Mesothelial cell of epicardium (in vitro differentiated cells): ENCODE results near the gene BRPF3. TPM values are rescaled to one million over a fixed set of nuclear protein-coding genes. Genes with fewer than 3 reads are reported as not detected.

Experiments
- DNase-seq, 2 experiments: peaks; one replicate each; pipeline ENCODE4 v3.0.0; 2021; ENCODE audit warnings: low spot score in 2 of 2; ENCODE audit not compliant: unreplicated experiment in 2 of 2
- H3K27ac Mint-ChIP-seq: 2 replicates; pipeline ENCODE4 v1.8.0; 2021; ENCODE audit warnings: mixed read lengths
- H3K27me3 Mint-ChIP-seq: 2 replicates; pipeline ENCODE4 v1.8.0; 2021; ENCODE audit warnings: low read depth, mixed read lengths
- H3K36me3 Mint-ChIP-seq: 2 replicates; pipeline ENCODE4 v1.8.0; 2021; ENCODE audit warnings: mixed read lengths
- H3K4me1 Mint-ChIP-seq: 2 replicates; pipeline ENCODE4 v1.8.0; 2021; ENCODE audit warnings: mixed read lengths
- H3K4me3 Mint-ChIP-seq: 2 replicates; pipeline ENCODE4 v1.8.0; 2021; ENCODE audit warnings: mild to moderate bottlenecking, moderate library complexity, mixed read lengths
- H3K9me3 Mint-ChIP-seq: 2 replicates; pipeline ENCODE4 v1.8.0; 2021; ENCODE audit warnings: mixed read lengths
- CTCF ChIP-seq: fragments of 200-600 bp; sonication (generic); IDR thresholded peaks from one replicate; pipeline ENCODE4 v1.5.0; 2021; ENCODE audit warnings: antibody characterized with exemption; ENCODE audit not compliant: unreplicated experiment
- total RNA-seq: library from RNA; stranded (reverse); gene quantifications from 3 replicates; pipeline ENCODE4 v1.2.1, GENCODE V29; 2021

Gene BRPF3
- total RNA-seq, 1 donor from 2014 or later: 54.1 TPM

GRCh38 chr6:36177166-36177565, 19.4 kb upstream of the BRPF3 start:
- Mint-ChIP-seq H3K27me3 (no peaks in the 10 kb centered on the region), H3K9me3 (peaks cover 29% of the 10 kb centered on the region), H3K4me1 (no peaks in the 10 kb centered on the region), H3K27ac (no peak overlapping the region), H3K4me3 (no peak overlapping the region), H3K36me3 (peaks cover 16% of the 10 kb centered on the region)
- TF ChIP-seq CTCF: no peak
- no peak for DNase-seq

GRCh38 chr6:36178544-36178943, 18.0 kb upstream of the BRPF3 start:
- Mint-ChIP-seq H3K36me3 (peaks cover 16% of the 10 kb centered on the region), H3K27ac (no peak overlapping the region), H3K9me3 (peaks cover 42% of the 10 kb centered on the region), H3K4me1 (no peaks in the 10 kb centered on the region), H3K4me3 (no peak overlapping the region), H3K27me3 (no peaks in the 10 kb centered on the region)
- no peak for TF ChIP-seq CTCF
- DNase-seq: no peak

- Mint-ChIP-seq H3K9me3 (peaks cover 42% of the 10 kb centered on the region), H3K27me3 (no peaks in the 10 kb centered on the region), H3K4me3 (no peak overlapping the region), H3K4me1 (no peaks in the 10 kb centered on the region), H3K27ac (no peak overlapping the region), H3K36me3 (peaks cover 16% of the 10 kb centered on the region)
- DNase-seq: no peak
- TF ChIP-seq CTCF: no peak
These were observed 16.4 kb upstream of the BRPF3 start for GRCh38 chr6:36180126-36180525.

- Mint-ChIP-seq H3K27me3 (no peaks in the 10 kb centered on the region), H3K9me3 (peaks cover 16% of the 10 kb centered on the region), H3K4me1 (no peaks in the 10 kb centered on the region), H3K27ac (no peak overlapping the region), H3K4me3 (no peak overlapping the region), H3K36me3 (no peaks in the 10 kb centered on the region)
- no peak for TF ChIP-seq CTCF
- no peak for DNase-seq
These were observed 12.2 kb upstream of the BRPF3 start for GRCh38 chr6:36184311-36184710.

- no peak for DNase-seq
- H3K4me1 Mint-ChIP-seq: no peaks in the 10 kb centered on the region
- no peak for TF ChIP-seq CTCF
- no peaks in the 10 kb centered on the region for H3K36me3 Mint-ChIP-seq
- no peak overlapping the region for H3K4me3 Mint-ChIP-seq
- no peak overlapping the region for H3K27ac Mint-ChIP-seq
- H3K27me3 Mint-ChIP-seq: no peaks in the 10 kb centered on the region
- H3K9me3 Mint-ChIP-seq: peaks cover 13% of the 10 kb centered on the region
These were observed 10.3 kb upstream of the BRPF3 start for GRCh38 chr6:36186199-36186598.

- no peak overlapping the region for H3K27ac Mint-ChIP-seq
- TF ChIP-seq CTCF: no peak
- DNase-seq: no peak
- no peaks in the 10 kb centered on the region for H3K4me1 Mint-ChIP-seq
- no peaks in the 10 kb centered on the region for H3K36me3 Mint-ChIP-seq
- H3K4me3 Mint-ChIP-seq: no peak overlapping the region
- H3K9me3 Mint-ChIP-seq: peaks cover 11% of the 10 kb centered on the region
- no peaks in the 10 kb centered on the region for H3K27me3 Mint-ChIP-seq
These were observed 9.1 kb upstream of the BRPF3 start for GRCh38 chr6:36187446-36187845.
